GM12892 (cell line): ENCODE measurements around the gene STAB1.
"Not testable (repeated sequence)": the region's sequence is repeated elsewhere in the genome, so short reads cannot be mapped to it uniquely, and the experiment has no call there.

ENCODE experiments used
- POLR2AphosphoS5 ChIP-seq: IDR thresholded peaks from 2 replicates; pipeline ENCODE4 v1.6.1; 2011; ENCODE audit warnings: low read depth, low read length, control low read depth
- TAF1 ChIP-seq: IDR thresholded peaks from 2 replicates; pipeline ENCODE4 v1.6.1; 2011; ENCODE audit warnings: low read depth, mild to moderate bottlenecking, control low read depth, low read length, borderline replicate concordance

DNA sequence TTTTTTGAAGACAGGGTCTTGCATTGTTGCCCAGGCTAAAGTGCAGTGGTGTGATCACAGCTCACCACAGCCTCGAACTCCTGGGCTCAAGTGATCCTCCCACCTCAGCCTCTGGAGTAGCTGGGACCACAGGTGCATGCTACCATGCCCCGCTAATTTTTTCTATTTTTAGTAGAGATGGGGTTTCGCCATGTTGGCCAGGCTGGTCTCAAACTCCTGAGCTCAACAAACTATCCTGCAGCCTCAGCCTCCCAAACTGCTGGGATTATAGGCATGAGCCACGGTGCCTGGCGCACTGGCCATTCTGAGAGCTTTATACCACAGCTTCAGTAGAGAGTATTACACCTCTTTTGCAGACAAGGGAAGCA, 31.5 kb downstream of the STAB1 start:
- TF ChIP-seq POLR2AphosphoS5, TAF1: not testable (repeated sequence)
